IMR-90 (cell line): ENCODE measurements around the gene CTDP1. TPM values are rescaled to one million over a fixed set of nuclear protein-coding genes. Genes with fewer than 3 reads are reported as not detected.

Experiments used
- ATAC-seq: fragments of 200-7000 bp; cut with Tn5 transposase; 2 replicates; pipeline ENCODE4 v1.9.1; 2020; ENCODE audit warnings: low read depth, mild to moderate bottlenecking, moderate library complexity
- BruUV-seq: library from RNA; stranded (reverse); fragments of 400-500 nt; replicated peaks from 2 replicates; lab custom pipeline; 2021; lab: Mats Ljungman, UMichigan
- CTCF ChIA-PET: fragments of 300-600 bp; formaldehyde crosslinking; extraction: SDS; loops from one replicate; lab custom pipeline; 2021; ENCODE audit warnings: antibody characterized with exemption; lab: Yijun Ruan, JAX
- POLR2A ChIA-PET: fragments of 300-600 bp; sonication (Branson Sonifier 250); formaldehyde crosslinking; loops from one replicate; lab custom pipeline; 2022; ENCODE audit warnings: antibody characterized with exemption; ENCODE audit not compliant: unreplicated experiment; lab: Charles Lee
- DNase-seq: peaks from one replicate; pipeline ENCODE4 v3.0.0; 2013
- H2AFZ ChIP-seq: replicated peaks from 2 replicates; pipeline ENCODE3; 2013; ENCODE audit warnings: low read length, mild to moderate bottlenecking; ENCODE audit not compliant: poor library complexity
- H2AK5ac ChIP-seq: 2 replicates; pipeline ENCODE4 v1.6.1; 2013; ENCODE audit warnings: low read depth, low read length, inconsistent platforms
- H2AK9ac ChIP-seq: replicated peaks from 2 replicates; pipeline ENCODE3; 2013; ENCODE audit warnings: mild to moderate bottlenecking, low read depth, low read length, moderate library complexity; ENCODE audit not compliant: poor library complexity
- H2BK120ac ChIP-seq: 2 replicates; pipeline ENCODE4 v1.6.1; 2013; ENCODE audit warnings: low read depth, low read length, inconsistent platforms
- H2BK15ac ChIP-seq: 3 replicates; pipeline ENCODE4 v1.6.1; 2013; ENCODE audit warnings: low read depth, low read length, inconsistent platforms
- H2BK20ac ChIP-seq: 2 replicates; pipeline ENCODE4 v1.6.1; 2013; ENCODE audit warnings: low read depth, mild to moderate bottlenecking, inconsistent platforms, low read length, moderate library complexity
- H2BK5ac ChIP-seq: 2 replicates; pipeline ENCODE4 v1.6.1; 2013; ENCODE audit warnings: mild to moderate bottlenecking, low read depth, low read length, inconsistent platforms; ENCODE audit not compliant: poor library complexity, severe bottlenecking
- H3K14ac ChIP-seq: replicated peaks from 2 replicates; pipeline ENCODE4 v1.6.1; 2013; ENCODE audit warnings: low read depth, low read length, inconsistent platforms
- H3K18ac ChIP-seq: 2 replicates; pipeline ENCODE4 v1.6.1; 2013; ENCODE audit warnings: low read depth, low read length, control low read depth
- H3K23ac ChIP-seq: 2 replicates; pipeline ENCODE4 v1.6.1; 2013; ENCODE audit warnings: low read depth, low read length, inconsistent platforms
- H3K27ac ChIP-seq: 2 replicates; pipeline ENCODE4 v1.5.1; 2013; ENCODE audit warnings: mild to moderate bottlenecking, control low read depth, low read length; ENCODE audit not compliant: insufficient read depth
- H3K27me3 ChIP-seq: 2 replicates; pipeline ENCODE4 v1.6.1; 2013; ENCODE audit warnings: low read length; ENCODE audit not compliant: control insufficient read depth, insufficient read depth
- H3K36me3 ChIP-seq: 2 replicates; pipeline ENCODE4 v1.6.1; 2013; ENCODE audit warnings: low read length, mixed read lengths; ENCODE audit not compliant: control insufficient read depth, insufficient read depth
- H3K4ac ChIP-seq: 2 replicates; pipeline ENCODE4 v1.6.1; 2013; ENCODE audit warnings: low read depth, low read length, inconsistent platforms
- H3K4me1 ChIP-seq: 2 replicates; pipeline ENCODE4 v1.6.1; 2013; ENCODE audit warnings: low read length, mixed read lengths; ENCODE audit not compliant: control insufficient read depth, insufficient read depth
- H3K4me2 ChIP-seq: 2 replicates; pipeline ENCODE4 v1.6.1; 2013; ENCODE audit warnings: low read depth, mild to moderate bottlenecking, control low read depth, low read length, moderate library complexity
- H3K4me3 ChIP-seq: 2 replicates; pipeline ENCODE4 v1.5.1; 2013; ENCODE audit warnings: low read depth, mild to moderate bottlenecking, control low read depth, low read length, moderate library complexity; ENCODE audit not compliant: insufficient read depth
- H3K56ac ChIP-seq: 2 replicates; pipeline ENCODE4 v1.6.1; 2013; ENCODE audit warnings: low read length, inconsistent platforms; ENCODE audit not compliant: insufficient read depth; ENCODE audit errors: extremely low read depth
- H3K79me1 ChIP-seq, 2 experiments: 2 replicates each; pipeline ENCODE4 v1.6.1; 2013; ENCODE audit warnings: low read length in 2 of 2, inconsistent platforms in 1 of 2, low read depth in 1 of 2
- H3K9ac ChIP-seq: 2 replicates; pipeline ENCODE4 v1.6.1; 2013; ENCODE audit warnings: low read depth, low read length, control low read depth
- H3K9me1 ChIP-seq: 2 replicates; pipeline ENCODE4 v1.6.1; 2013; ENCODE audit warnings: low read length, inconsistent platforms; ENCODE audit not compliant: insufficient read depth
- H3K9me3 ChIP-seq: 2 replicates; pipeline ENCODE4 v1.6.1; 2013; ENCODE audit warnings: low read length; ENCODE audit not compliant: control insufficient read depth, insufficient read depth
- H4K20me1 ChIP-seq: 2 replicates; pipeline ENCODE4 v1.6.1; 2013; ENCODE audit warnings: low read length, inconsistent platforms; ENCODE audit not compliant: insufficient read depth
- H4K5ac ChIP-seq: 2 replicates; pipeline ENCODE4 v1.6.1; 2013; ENCODE audit warnings: mild to moderate bottlenecking, low read depth, low read length, control low read depth
- H4K8ac ChIP-seq, 2 experiments: 2 replicates each; pipeline ENCODE4 v1.6.1; 2013; ENCODE audit warnings: low read depth in 2 of 2, low read length in 2 of 2, control low read depth in 1 of 2, inconsistent platforms in 1 of 2
- H4K91ac ChIP-seq: 2 replicates; pipeline ENCODE4 v1.6.1; 2013; ENCODE audit warnings: low read depth, low read length, inconsistent platforms; ENCODE audit not compliant: insufficient read depth
- BHLHE40 ChIP-seq: fragments of 150-350 bp; IDR thresholded peaks from 2 replicates; pipeline ENCODE4 v1.6.1; 2016; ENCODE audit warnings: mild to moderate bottlenecking, low read depth, low read length
- CEBPB ChIP-seq: IDR thresholded peaks from 2 replicates; pipeline ENCODE4 v1.6.1; 2012; ENCODE audit warnings: low read depth, low read length, improper control_type of control experiment
- CHD1 ChIP-seq: IDR thresholded peaks from 2 replicates; pipeline ENCODE4 v1.6.1; 2012; ENCODE audit warnings: low read depth, low read length, improper control_type of control experiment
- FOS ChIP-seq: fragments of 150-350 bp; IDR thresholded peaks from 2 replicates; pipeline ENCODE4 v1.6.1; 2016; ENCODE audit warnings: low read depth, low read length
- MAFK ChIP-seq: IDR thresholded peaks from 2 replicates; pipeline ENCODE4 v1.6.1; 2012; ENCODE audit warnings: low read depth, low read length, improper control_type of control experiment
- MAZ ChIP-seq: IDR thresholded peaks from 2 replicates; pipeline ENCODE4 v1.6.1; 2012; ENCODE audit warnings: low read depth, mild to moderate bottlenecking, low read length, improper control_type of control experiment, moderate library complexity, borderline replicate concordance
- MXI1 ChIP-seq: IDR thresholded peaks from 2 replicates; pipeline ENCODE4 v1.6.1; 2012; ENCODE audit warnings: low read depth, mild to moderate bottlenecking, low read length, moderate library complexity, borderline replicate concordance
- NFE2L2 ChIP-seq: fragments of 150-350 bp; IDR thresholded peaks from 2 replicates; pipeline ENCODE4 v1.6.1; 2016; ENCODE audit warnings: low read depth, mild to moderate bottlenecking, low read length
- POLR2A ChIP-seq: IDR thresholded peaks from 2 replicates; pipeline ENCODE4 v1.6.1; 2012; ENCODE audit warnings: mild to moderate bottlenecking, low read depth, low read length
- RAD21 ChIP-seq: IDR thresholded peaks from 2 replicates; pipeline ENCODE4 v1.6.1; 2012; ENCODE audit warnings: low read length, improper control_type of control experiment
- RCOR1 ChIP-seq: IDR thresholded peaks from 2 replicates; pipeline ENCODE4 v1.6.1; 2012; ENCODE audit warnings: mild to moderate bottlenecking, low read length, improper control_type of control experiment; ENCODE audit not compliant: insufficient replicate concordance
- RFX5 ChIP-seq: IDR thresholded peaks from 2 replicates; pipeline ENCODE4 v1.8.0; 2012; ENCODE audit warnings: low read depth, mild to moderate bottlenecking, low read length, moderate library complexity
- SMC3 ChIP-seq: fragments of 150-350 bp; IDR thresholded peaks from 2 replicates; pipeline ENCODE4 v1.6.1; 2016; ENCODE audit warnings: low read depth, mild to moderate bottlenecking, antibody characterized with exemption, low read length, moderate library complexity
- USF2 ChIP-seq: fragments of 150-350 bp; IDR thresholded peaks from 2 replicates; pipeline ENCODE4 v1.6.1; 2017; ENCODE audit warnings: mild to moderate bottlenecking, antibody characterized with exemption, low read length, low read depth
- WGBS, 2 experiments: methylation state at CpG; one replicate each; pipeline versions ENCODE4 v1.1.5 to v1.1.7; 2013; ENCODE audit warnings: missing lambda C conversion rate in 2 of 2; ENCODE audit not compliant: insufficient read length in 1 of 2; ENCODE audit errors: extremely low coverage in 2 of 2; 5-methylcytosine and 5-hydroxymethylcytosine counted together
- dilution Hi-C: fragments of 300-500 bp; cut with HindIII; formaldehyde crosslinking; loops from one replicate; pipeline ENCODE4 v1.14.3; 2018; ENCODE audit warnings: low sequenced_read_pairs; ENCODE audit not compliant: unreplicated experiment
- in situ Hi-C: fragments of 300-500 bp; cut with MboI; formaldehyde crosslinking; loops from 3 replicates; pipeline ENCODE4 v1.14.3; 2019; ENCODE audit warnings: low sequenced_read_pairs, inconsistent platforms, mixed read lengths
- intact Hi-C: fragments of 100-400 bp; cut with micrococcal nuclease; formaldehyde crosslinking; loops from 2 replicates; pipeline ENCODE4 v1.10.0; 2022
- polyA plus RNA-seq, 3 experiments: library from polyadenylated mRNA; depleted of rRNA; stranded (reverse); fragments of >200 nt; gene quantifications; 2 replicates each; pipeline ENCODE4 v1.2.3, GENCODE V29; 2012; ENCODE audit warnings: low replicate concordance in 1 of 3
- total RNA-seq: library from RNA; depleted of rRNA; stranded (reverse); fragments of >200 nt; gene quantifications from 2 replicates; pipeline ENCODE4 v1.2.3, GENCODE V29; 2012
- TF ChIP-seq, protein P1 (sequence below): fragments of 150-350 bp; IDR thresholded peaks from 2 replicates; pipeline ENCODE4 v1.6.1; 2016; ENCODE audit warnings: low read depth, mild to moderate bottlenecking, low read length, moderate library complexity, borderline replicate concordance
- TF ChIP-seq, protein P2 (sequence below): conservative IDR thresholded peaks from 2 replicates; pipeline ENCODE4 v1.5.1; 2012; ENCODE audit warnings: mild to moderate bottlenecking, low read depth, low read length, improper control_type of control experiment

Gene CTDP1
- total and polyA plus RNA-seq, 2 of the 4 experiments (the other 2 are of a cell fraction) = 13.4 to 17.6 TPM

DNA sequence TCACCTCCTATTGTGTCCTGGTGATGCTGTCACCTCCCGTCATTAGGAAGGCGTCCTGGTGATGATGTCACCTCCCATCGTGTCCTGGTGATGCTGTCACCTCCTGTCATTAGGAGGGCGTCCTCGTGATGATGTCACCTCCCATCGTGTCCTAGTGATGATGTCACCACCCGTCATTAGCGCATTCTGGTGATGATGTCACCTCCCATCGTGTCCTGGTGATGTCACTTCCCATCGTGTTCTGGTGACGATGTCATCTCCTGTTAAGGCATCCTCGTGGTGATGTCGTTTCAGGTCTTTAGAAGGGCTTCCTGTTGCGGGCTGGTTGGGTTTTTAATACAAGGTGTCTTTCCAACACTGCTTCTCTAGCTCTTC is 40.7 kb downstream of the CTDP1 start:
- ChIA-PET CTCF (no interaction called here), POLR2A (no interaction called here)
- Histone ChIP-seq H3K4me2 (no peak overlapping the region), H2AK9ac (no peak overlapping the region), H3K27me3 (no peaks in the 10 kb centered on the region), H2BK20ac (no peak overlapping the region), H2AFZ (no peak overlapping the region), H2BK5ac (no peak overlapping the region), H4K91ac (no peak overlapping the region), H3K9me1 (peaks cover 3% of the 10 kb centered on the region), H3K4me1 (no peaks in the 10 kb centered on the region), H3K36me3 (peaks cover 68% of the 10 kb centered on the region), H2BK120ac (no peak overlapping the region), H3K79me1 (peaks cover 12 to 44% of the 10 kb centered on the region in 2 experiments), H3K14ac (no peak overlapping the region), H3K56ac (no peak overlapping the region), H4K5ac (no peak overlapping the region), H2AK5ac (no peak overlapping the region), H3K9me3 (peaks cover 2% of the 10 kb centered on the region; the same call in 1 of the 2 replicates), H3K4me3 (no peak overlapping the region), H3K27ac (no peak overlapping the region), H2BK15ac (no peak overlapping the region), H4K20me1 (no peaks in the 10 kb centered on the region), H3K23ac (no peak overlapping the region), H3K4ac (no peak overlapping the region), H3K18ac (no peak overlapping the region), H3K9ac (no peak overlapping the region), H4K8ac (no peak overlapping the region)
- dilution Hi-C loops = no loop called here
- DNase-seq (no peak), ATAC-seq (no peak)
- TF ChIP-seq MXI1 (no peak), FOS (no peak), MAFK (no peak), NFE2L2 (no peak), SMC3 (no peak), RFX5 (no peak), CEBPB (no peak), CHD1 (no peak), RCOR1 (no peak), USF2 (no peak), POLR2A (no peak), RAD21 (no peak), MAZ (no peak), BHLHE40 (no peak)
- TF ChIP-seq, protein P1, sequence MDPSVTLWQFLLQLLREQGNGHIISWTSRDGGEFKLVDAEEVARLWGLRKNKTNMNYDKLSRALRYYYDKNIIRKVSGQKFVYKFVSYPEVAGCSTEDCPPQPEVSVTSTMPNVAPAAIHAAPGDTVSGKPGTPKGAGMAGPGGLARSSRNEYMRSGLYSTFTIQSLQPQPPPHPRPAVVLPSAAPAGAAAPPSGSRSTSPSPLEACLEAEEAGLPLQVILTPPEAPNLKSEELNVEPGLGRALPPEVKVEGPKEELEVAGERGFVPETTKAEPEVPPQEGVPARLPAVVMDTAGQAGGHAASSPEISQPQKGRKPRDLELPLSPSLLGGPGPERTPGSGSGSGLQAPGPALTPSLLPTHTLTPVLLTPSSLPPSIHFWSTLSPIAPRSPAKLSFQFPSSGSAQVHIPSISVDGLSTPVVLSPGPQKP = no peak
- TF ChIP-seq, protein P2, sequence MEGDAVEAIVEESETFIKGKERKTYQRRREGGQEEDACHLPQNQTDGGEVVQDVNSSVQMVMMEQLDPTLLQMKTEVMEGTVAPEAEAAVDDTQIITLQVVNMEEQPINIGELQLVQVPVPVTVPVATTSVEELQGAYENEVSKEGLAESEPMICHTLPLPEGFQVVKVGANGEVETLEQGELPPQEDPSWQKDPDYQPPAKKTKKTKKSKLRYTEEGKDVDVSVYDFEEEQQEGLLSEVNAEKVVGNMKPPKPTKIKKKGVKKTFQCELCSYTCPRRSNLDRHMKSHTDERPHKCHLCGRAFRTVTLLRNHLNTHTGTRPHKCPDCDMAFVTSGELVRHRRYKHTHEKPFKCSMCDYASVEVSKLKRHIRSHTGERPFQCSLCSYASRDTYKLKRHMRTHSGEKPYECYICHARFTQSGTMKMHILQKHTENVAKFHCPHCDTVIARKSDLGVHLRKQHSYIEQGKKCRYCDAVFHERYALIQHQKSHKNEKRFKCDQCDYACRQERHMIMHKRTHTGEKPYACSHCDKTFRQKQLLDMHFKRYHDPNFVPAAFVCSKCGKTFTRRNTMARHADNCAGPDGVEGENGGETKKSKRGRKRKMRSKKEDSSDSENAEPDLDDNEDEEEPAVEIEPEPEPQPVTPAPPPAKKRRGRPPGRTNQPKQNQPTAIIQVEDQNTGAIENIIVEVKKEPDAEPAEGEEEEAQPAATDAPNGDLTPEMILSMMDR = no peak
- intact Hi-C loops = no loop called here
- in situ Hi-C loops = no loop called here
- no TSS peak for BruUV-seq
- WGBS, 2 experiments = 98% methylated on average over 7 of the region's 14 CpGs; no CpG with 5 or more reads in 1 of the 2 experiments
